ENCODE results near the gene SLCO1C1.
"Not testable (repeated sequence)": the region's sequence is repeated elsewhere in the genome, so short reads cannot be mapped to it uniquely, and the experiment has no call there.

Gene SLCO1C1, protein sequence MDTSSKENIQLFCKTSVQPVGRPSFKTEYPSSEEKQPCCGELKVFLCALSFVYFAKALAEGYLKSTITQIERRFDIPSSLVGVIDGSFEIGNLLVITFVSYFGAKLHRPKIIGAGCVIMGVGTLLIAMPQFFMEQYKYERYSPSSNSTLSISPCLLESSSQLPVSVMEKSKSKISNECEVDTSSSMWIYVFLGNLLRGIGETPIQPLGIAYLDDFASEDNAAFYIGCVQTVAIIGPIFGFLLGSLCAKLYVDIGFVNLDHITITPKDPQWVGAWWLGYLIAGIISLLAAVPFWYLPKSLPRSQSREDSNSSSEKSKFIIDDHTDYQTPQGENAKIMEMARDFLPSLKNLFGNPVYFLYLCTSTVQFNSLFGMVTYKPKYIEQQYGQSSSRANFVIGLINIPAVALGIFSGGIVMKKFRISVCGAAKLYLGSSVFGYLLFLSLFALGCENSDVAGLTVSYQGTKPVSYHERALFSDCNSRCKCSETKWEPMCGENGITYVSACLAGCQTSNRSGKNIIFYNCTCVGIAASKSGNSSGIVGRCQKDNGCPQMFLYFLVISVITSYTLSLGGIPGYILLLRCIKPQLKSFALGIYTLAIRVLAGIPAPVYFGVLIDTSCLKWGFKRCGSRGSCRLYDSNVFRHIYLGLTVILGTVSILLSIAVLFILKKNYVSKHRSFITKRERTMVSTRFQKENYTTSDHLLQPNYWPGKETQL

DNA sequence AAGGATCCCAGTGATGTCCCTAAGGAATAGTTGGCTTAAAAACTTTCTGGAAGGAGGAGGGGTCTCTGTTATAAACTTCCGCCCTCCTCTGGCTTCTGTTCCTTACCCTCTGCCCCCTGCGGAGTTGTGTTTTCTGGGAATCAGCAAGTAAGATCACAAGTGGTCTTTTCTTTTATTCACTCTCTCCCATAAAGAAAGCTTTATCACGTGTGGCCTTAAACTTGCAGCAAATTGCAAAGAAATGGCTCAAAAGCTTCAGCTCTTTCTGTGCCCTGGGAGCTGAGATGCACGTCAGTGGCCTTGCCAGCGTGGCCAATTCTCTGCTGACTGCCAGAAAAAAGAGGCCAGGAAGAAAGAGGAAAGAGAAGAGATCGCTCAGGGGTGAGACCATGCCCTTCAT lies at the start of gene SLCO1C1:
TSS of gene SLCO1C1 (plus strand) at position 101 of the 400 bp plus-strand sequence. CDS start 4,245 bp downstream, outside the sequence.
- no peak for DNase-seq (ENCODE audit: low read depth, low spot score)
- no peak within 1 kb of the TSS for H3K27ac ChIP-seq

DNA sequence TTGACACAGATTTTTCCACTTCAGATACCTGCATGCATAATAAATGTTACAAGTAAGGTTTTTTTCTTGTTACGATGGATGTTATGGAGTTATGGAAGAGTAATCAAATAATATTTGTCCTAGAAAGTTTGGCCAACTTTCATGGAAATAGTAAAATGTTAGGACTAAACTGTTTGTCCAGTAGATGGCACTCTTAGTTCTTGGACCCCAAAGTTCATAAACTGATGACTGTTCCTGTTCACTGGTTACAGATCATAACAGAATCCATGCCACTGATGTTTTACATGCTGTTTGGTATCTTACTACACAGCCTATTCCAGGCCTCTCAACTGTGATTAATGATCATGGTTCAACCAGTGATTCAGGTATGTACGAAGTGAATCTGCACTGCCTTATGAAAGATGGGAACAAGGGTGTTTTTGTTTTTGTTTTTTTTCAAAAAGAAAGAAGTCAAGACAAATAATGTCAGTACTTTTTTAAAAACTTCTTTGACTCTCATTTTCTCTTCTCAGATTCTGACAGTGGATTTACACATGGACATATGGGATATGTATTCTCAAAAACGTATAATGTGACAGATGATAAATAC lies 48.8 kb upstream of the SLCO1C1 start:
- peak; percentile 2 for DNase-seq (ENCODE audit: low read depth, low spot score)
- no peak overlapping the region for H3K27ac ChIP-seq

DNA sequence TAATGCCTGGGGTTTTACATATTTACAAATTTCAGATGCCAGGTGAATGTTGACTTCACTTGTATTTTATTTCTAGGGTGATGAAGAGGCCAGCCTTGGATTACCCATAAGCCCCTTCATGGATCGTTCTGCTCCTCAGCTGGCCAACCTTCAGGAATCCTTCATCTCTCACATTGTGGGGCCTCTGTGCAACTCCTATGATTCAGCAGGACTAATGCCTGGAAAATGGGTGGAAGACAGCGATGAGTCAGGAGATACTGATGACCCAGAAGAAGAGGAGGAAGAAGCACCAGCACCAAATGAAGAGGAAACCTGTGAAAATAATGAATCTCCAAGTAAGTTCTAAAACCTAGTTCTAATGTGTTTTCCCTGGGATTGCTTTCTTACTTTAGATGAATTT lies 41.3 kb upstream of the SLCO1C1 start:
- no peak for DNase-seq (ENCODE audit: low read depth, low spot score)
- no peak overlapping the region for H3K27ac ChIP-seq

DNA sequence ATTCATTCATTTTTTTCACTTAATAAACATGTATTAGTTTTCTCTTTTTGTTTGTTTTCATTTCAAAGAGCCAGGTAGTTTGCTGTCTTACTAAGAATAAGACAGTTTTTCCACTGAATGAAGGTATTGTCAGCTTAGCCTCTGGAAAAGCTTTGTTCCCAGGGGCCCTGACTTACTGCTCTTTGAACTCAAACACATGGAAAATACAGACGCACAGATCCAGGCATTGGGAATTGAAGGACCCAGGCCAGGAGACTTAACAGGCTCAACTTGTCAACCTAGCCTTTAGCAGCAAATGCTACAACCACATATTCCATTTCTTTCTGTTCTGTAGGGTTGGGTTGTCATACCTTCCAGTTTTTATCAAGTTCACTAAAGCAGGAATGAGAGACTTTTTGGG lies 38.5 kb upstream of the SLCO1C1 start:
- H3K27ac ChIP-seq, result no peak overlapping the region
- DNase-seq (ENCODE audit: low read depth, low spot score), result no peak

DNA sequence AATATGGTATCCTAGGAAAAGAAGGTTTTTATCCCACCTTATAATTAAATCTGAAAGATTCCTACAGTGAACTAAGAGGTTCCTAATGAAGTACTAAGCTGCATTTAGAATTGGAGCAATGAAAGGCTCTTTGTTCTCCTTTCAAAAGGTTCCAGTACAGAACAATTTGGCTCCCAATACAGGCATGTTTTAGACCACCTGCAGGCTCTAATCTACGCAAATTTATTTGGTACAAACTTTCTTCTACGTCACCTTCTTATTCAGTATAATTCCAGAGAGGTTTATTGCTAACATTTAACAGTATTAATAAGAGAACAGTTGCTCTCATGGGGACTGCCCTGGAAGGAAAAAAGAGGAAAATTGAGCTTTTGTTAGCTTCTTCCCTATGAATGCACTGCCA lies 37.6 kb upstream of the SLCO1C1 start:
- no peak for DNase-seq (ENCODE audit: low read depth, low spot score)
- no peak overlapping the region for H3K27ac ChIP-seq

DNA sequence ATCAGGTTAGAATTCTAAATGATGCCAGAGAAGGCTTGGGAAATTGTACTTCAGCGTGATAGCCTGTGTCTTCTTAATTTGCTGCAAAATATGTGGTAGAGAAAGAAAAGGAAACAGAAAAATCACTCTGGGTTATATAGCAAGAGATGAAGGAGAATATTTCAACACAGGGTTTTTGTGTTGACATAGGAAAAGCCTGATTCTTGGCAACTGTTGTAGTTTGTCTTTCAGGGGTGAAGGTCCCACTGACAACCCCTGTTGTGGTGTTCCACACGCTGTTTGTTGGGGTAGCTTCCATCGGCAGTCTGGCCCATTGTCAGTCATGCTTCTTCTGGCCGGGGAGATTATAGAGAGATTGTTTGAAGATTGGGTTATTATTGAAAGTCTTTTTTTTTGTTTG lies 13.8 kb upstream of the SLCO1C1 start:
- H3K27ac ChIP-seq, result no peak overlapping the region
- DNase-seq (ENCODE audit: low read depth, low spot score), result no peak

DNA sequence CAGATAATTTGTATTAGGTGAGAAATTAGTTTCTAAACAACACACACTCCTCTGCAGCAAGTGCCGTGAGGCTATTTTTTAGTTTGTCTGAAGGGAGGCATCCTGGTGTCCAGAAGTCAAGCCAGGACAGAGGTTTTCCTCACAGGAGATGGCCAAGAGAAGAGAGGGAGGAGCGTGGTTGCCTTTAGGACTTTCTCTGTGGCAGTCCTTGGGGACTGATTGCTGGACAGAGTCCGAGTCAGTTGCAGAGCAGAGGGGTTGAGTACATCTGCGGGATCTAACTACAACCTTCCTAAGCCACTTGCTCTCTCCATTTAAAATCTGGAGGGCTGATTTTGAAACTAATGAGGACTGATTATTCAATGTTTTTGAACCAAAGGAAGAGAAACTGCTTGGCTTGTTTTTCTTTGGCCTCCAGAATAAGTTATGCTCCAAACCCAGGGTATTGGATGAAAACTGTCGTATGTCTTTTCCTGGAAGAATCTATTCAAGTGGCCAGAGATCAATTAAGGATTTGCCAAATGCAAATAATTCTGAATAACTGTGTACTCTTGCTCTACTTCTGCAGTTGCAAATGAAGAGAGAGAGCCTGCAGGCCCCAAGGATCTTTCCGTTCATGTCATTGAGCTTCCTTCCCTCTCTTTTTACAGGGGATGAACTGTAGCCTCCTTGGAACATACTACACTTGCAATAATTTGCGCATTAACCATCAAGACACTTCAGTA lies 1.2 kb downstream of the SLCO1C1 start:
- DNase-seq (ENCODE audit: low read depth, low spot score), result no peak
- no peak overlapping the region for H3K27ac ChIP-seq

DNA sequence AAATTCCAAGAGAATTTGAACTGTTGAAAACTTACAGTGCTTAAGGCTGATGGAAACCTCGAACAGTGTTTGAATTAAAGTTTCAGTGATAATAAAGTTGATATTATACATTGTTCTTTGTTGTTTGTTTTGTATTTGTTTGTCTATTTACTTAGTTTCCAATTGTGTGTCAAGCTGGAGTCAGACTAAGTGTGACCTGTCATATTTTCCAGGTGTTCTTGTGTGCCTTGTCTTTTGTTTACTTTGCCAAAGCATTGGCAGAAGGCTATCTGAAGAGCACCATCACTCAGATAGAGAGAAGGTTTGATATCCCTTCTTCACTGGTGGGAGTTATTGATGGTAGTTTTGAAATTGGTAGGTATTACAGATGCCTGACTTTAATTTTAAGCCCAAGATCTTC lies 6.0 kb downstream of the SLCO1C1 start:
- DNase-seq (ENCODE audit: low read depth, low spot score), result no peak
- H3K27ac ChIP-seq, result no peak overlapping the region

DNA sequence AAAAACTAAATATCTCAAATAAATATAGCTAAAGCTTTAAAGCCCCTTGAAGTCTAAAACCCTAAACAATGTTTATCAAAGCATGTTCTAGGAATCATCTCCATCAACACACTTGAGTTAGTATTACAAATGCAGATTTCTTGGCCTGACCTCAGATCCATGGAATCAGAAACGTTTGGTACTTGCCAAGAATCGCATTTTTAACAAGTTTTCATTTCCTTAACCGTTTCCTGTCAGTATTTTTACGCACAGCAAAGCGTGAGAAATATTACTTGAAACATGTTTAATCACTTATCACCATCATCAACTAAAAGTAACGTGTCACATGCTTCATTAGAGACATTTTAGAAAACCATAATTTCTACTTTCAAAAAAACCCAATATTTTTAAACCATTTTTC lies 9.7 kb downstream of the SLCO1C1 start:
- no peak for DNase-seq (ENCODE audit: low read depth, low spot score)
- no peak overlapping the region for H3K27ac ChIP-seq

DNA sequence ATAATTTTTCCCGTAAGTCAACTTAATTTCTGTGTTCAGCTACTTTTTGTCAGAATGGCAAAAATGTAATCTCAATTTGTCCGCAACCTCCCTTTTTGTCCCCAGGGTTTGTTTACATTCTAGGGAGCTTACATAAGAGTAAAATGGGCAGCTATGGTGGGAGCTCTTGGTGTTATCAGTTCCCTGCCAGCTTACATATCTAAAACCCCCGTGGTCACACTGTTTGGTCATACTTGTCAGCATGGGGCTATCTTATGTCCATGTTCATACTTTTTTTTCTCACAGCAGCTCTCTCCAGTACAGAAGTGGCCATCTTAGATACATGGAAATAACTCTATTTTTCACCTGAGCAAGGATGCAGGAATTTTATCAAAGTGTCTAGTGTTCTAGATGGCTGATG lies 16.7 kb downstream of the SLCO1C1 start:
- H3K27ac ChIP-seq, result no peak overlapping the region
- no peak for DNase-seq (ENCODE audit: low read depth, low spot score)

DNA sequence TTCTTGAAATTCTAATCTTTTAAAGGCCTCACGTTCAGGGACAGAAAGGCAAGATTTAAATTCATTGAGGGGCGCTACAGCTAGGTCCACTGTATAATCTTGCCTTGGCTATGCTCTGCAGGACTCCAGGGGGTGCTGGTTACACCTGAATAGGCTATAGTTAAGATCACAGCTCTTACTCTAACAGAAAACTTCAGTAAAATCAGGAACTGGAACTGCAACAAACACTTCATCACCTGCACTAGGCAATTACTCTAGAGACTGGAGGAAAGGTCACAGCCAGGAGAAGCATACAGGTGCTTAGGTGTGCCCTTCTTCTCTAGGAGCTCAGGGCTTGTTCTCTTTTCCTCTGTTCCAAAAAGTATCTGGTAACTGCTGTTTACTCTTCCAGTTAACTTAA lies 20.9 kb downstream of the SLCO1C1 start:
- no peak for DNase-seq (ENCODE audit: low read depth, low spot score)

DNA sequence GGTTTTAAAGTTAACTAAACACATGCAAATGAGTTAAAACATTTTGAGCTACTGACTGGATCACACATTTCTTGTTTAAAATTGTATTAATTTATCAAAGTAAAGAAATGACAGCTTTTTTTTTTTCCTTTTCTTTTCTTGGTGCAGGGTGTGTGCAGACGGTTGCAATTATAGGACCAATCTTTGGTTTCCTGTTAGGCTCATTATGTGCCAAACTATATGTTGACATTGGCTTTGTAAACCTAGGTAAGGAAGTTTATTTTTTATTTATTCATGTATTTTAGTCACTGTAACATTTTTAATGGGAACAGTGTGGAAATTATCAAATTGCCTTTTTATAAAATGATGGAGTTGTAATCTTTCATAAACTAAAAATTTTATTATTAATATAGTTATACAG lies 21.9 kb downstream of the SLCO1C1 start:
- H3K27ac ChIP-seq, result no peak overlapping the region
- DNase-seq (ENCODE audit: low read depth, low spot score), result no peak

More for the DNA sequence above, 20.9 kb downstream of the SLCO1C1 start:
- no peak overlapping the region for H3K27ac ChIP-seq

DNA sequence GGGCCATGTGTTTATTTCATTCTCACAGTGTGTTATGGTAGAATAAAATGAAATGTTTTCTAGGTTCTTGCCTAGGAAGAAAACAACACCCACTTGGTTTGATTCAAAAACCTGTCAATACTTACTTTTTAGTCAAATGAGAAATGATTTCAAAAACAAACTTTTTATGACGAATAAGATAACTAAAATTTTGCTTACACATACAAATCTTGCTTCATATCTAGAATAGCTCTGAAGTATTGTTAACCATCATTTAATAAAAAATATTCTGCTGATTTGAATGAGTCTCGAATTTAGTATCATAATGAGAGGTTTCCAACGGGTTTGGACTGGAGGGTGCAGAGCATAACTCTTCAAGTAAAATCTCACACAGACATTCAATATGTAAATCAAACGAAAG lies 23.2 kb downstream of the SLCO1C1 start:
- DNase-seq (ENCODE audit: low read depth, low spot score), result no peak
- H3K27ac ChIP-seq, result no peak overlapping the region

DNA sequence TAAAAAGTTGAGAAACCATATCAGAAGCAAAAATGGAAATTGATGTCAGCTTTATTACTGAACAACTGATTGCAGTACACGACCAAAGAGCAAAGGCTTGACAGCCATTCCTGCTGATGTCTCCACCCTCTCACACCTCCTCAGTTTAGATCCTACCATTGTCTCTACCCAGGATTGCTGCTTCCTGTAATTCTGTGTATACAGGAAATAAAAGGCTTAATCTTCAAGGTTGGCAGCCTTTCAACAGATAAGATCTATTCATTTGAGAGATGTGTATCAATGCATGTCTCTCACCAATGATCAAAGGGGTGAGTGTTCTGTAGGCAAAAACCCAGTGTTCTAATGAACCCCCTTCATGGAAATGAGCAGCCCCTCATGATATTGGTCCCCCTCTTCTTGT lies 27.0 kb downstream of the SLCO1C1 start:
- DNase-seq (ENCODE audit: low read depth, low spot score), result no peak
- H3K27ac ChIP-seq, result no peak overlapping the region

DNA sequence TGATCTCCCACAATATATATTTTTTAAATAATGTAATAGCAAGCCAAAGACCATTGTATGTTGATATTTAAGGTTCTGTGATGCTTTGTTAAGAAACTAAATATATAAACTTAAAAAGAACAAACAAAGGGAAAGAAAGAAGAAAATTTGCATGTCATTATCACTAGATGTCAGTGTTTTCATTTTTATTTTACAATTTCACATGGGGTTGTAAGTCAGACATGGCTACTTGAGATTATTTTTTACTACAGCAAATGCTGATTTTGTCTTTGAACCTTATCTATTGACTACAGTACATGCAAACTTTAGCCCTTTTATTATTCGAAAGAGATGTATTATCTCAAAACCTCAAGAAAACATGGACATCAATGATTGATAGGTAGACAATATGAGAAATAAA lies 36.1 kb downstream of the SLCO1C1 start:
- DNase-seq (ENCODE audit: low read depth, low spot score), result no peak
- no peak overlapping the region for H3K27ac ChIP-seq

DNA sequence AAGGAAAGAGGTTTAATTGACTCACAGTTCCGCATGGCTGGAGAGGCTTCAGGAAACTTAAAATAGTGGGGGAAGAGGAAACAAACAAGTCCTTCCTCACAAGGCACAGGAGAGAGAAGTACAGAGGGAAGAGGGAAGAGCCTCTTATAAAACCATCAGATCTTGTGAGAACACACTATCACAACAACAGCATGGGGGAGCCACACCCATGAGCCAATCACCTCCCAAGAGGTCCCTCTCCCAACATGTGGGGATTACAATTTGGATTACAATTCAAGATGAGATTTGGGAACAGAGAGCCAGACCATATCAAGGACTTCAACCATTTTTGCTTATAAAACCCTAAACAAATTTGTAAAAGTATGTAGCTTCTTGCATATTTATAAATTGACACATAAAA lies 45.8 kb downstream of the SLCO1C1 start:
- no peak overlapping the region for H3K27ac ChIP-seq
- no peak for DNase-seq (ENCODE audit: low read depth, low spot score)

DNA sequence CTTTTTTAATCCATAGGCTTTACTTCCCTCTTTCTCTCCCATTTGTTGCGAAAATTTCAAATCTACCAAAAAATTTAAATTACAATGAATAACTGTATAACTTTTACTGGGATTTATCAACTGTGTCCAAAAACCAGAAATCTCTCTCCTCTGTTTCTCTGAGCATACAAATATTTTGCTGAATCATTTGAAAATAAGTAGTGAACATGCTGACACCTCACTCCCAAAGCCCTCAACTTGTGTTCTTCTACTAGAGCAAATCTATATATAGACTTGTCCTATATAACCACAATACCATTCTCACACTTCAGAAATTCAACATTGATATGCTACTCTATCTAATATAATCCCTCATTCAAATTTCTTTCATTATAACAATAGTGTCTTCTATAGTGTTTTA lies 53.1 kb downstream of the SLCO1C1 start:
- no peak for DNase-seq (ENCODE audit: low read depth, low spot score)
- H3K27ac ChIP-seq, result no peak overlapping the region

DNA sequence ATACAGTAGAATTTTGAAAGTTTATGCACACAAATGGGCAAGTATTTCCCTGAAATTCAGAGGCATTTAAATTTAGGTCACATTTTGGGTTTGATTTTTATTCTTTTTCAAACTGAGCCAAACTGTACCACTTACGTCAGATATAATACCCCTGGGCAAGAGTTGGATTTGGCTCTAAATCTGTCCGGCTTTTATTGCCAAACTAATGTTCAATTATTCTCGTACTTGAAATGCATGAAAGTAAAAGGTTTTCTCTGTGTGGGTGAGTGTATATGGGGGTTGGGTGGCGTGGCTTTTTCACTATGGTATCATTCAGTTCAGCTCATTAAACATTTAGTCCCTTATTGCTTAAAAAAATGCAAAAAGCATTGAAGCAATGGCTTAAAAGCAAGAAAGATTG lies 55.9 kb downstream of the SLCO1C1 start:
- no peak for DNase-seq (ENCODE audit: low read depth, low spot score)
- H3K27ac ChIP-seq, result no peak overlapping the region

DNA sequence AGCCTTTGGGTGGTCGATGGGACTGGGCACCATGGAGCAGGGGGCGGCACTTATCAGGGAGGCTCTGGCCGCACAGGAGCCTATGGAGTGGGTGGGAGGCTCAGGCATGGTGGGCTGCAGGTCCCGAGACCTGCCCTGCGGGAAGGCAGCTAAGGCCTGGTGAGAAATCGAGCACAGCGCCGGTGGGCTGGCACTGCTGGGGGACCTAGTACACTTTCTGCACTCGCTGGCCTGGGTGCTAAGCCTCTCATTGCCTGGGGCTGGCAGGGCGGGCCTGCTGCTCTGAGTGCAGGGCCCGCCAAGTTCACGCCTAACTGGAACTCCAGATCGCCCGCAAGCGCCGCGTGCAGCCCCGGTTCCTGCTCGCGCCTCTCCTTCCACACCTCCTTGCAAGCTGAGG lies 82.3 kb downstream of the SLCO1C1 start:
- no peak for DNase-seq (ENCODE audit: low read depth, low spot score)
- no peak overlapping the region for H3K27ac ChIP-seq

DNA sequence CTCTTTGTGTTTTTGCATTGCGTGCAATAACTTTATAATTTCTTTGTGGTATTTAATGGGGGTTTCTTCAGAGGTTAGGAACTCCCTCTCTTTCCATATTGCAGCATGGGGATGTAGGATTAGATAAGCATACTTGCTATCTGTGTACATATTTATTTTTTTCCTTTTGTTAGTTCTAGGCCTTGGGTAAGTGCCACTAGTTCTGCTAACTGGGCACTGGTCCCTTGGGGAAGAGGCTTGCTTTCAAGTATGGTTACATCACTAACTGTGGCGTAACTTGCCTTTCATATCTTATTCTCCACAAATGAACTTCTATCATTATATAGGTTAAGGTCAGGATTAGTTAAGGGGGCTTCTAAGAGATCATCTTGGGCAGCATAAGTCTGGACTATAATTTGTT lies 83.8 kb downstream of the SLCO1C1 start:
- no peak for DNase-seq (ENCODE audit: low read depth, low spot score)
- H3K27ac ChIP-seq, result no peak overlapping the region

DNA sequence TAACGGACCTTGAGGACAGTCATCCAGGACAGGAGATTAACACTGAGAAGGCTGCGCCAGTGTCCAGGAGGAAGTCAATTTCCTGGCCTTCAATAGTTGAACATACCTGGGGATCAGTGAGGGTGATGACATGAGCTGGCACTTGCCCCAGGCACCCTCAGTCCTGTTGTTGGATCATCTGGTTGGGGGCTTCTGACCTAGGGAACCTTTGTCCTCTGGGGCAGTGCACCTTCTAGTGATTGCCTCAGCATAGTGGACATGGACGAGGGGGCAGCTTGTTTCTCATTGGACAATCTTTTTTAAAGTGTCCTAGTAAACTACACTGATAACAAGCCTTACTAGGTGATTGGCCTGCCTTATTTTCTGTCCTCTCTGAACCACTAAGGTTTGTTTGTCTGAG lies 84.8 kb downstream of the SLCO1C1 start:
- DNase-seq (ENCODE audit: low read depth, low spot score); H3K27ac ChIP-seq: not testable (repeated sequence)
